IMR-90 (cell line): Measurements from ENCODE around the gene TRIM63. TPM values are rescaled to one million over a fixed set of nuclear protein-coding genes. Genes with fewer than 3 reads are reported as not detected.

Source experiments
- ATAC-seq: fragments of 200-7000 bp; cut with Tn5 transposase; 2 replicates; pipeline ENCODE4 v1.9.1; 2020; ENCODE audit warnings: low read depth, mild to moderate bottlenecking, moderate library complexity
- BruUV-seq: library from RNA; stranded (reverse); fragments of 400-500 nt; replicated peaks from 2 replicates; lab custom pipeline; 2021; lab: Mats Ljungman, UMichigan
- CTCF ChIA-PET: fragments of 300-600 bp; formaldehyde crosslinking; extraction: SDS; loops from one replicate; lab custom pipeline; 2021; ENCODE audit warnings: antibody characterized with exemption; lab: Yijun Ruan, JAX
- POLR2A ChIA-PET: fragments of 300-600 bp; sonication (Branson Sonifier 250); formaldehyde crosslinking; loops from one replicate; lab custom pipeline; 2022; ENCODE audit warnings: antibody characterized with exemption; ENCODE audit not compliant: unreplicated experiment; lab: Charles Lee
- DNase-seq: peaks from one replicate; pipeline ENCODE4 v3.0.0; 2013
- H2AFZ ChIP-seq: replicated peaks from 2 replicates; pipeline ENCODE3; 2013; ENCODE audit warnings: low read length, mild to moderate bottlenecking; ENCODE audit not compliant: poor library complexity
- H2AK5ac ChIP-seq: 2 replicates; pipeline ENCODE4 v1.6.1; 2013; ENCODE audit warnings: low read depth, low read length, inconsistent platforms
- H2AK9ac ChIP-seq: replicated peaks from 2 replicates; pipeline ENCODE3; 2013; ENCODE audit warnings: mild to moderate bottlenecking, low read depth, low read length, moderate library complexity; ENCODE audit not compliant: poor library complexity
- H2BK120ac ChIP-seq: 2 replicates; pipeline ENCODE4 v1.6.1; 2013; ENCODE audit warnings: low read depth, low read length, inconsistent platforms
- H2BK15ac ChIP-seq: 3 replicates; pipeline ENCODE4 v1.6.1; 2013; ENCODE audit warnings: low read depth, low read length, inconsistent platforms
- H2BK20ac ChIP-seq: 2 replicates; pipeline ENCODE4 v1.6.1; 2013; ENCODE audit warnings: low read depth, mild to moderate bottlenecking, inconsistent platforms, low read length, moderate library complexity
- H2BK5ac ChIP-seq: 2 replicates; pipeline ENCODE4 v1.6.1; 2013; ENCODE audit warnings: mild to moderate bottlenecking, low read depth, low read length, inconsistent platforms; ENCODE audit not compliant: poor library complexity, severe bottlenecking
- H3K14ac ChIP-seq: replicated peaks from 2 replicates; pipeline ENCODE4 v1.6.1; 2013; ENCODE audit warnings: low read depth, low read length, inconsistent platforms
- H3K18ac ChIP-seq: 2 replicates; pipeline ENCODE4 v1.6.1; 2013; ENCODE audit warnings: low read depth, low read length, control low read depth
- H3K23ac ChIP-seq: 2 replicates; pipeline ENCODE4 v1.6.1; 2013; ENCODE audit warnings: low read depth, low read length, inconsistent platforms
- H3K27ac ChIP-seq: 2 replicates; pipeline ENCODE4 v1.5.1; 2013; ENCODE audit warnings: mild to moderate bottlenecking, control low read depth, low read length; ENCODE audit not compliant: insufficient read depth
- H3K27me3 ChIP-seq: 2 replicates; pipeline ENCODE4 v1.6.1; 2013; ENCODE audit warnings: low read length; ENCODE audit not compliant: control insufficient read depth, insufficient read depth
- H3K36me3 ChIP-seq: 2 replicates; pipeline ENCODE4 v1.6.1; 2013; ENCODE audit warnings: low read length, mixed read lengths; ENCODE audit not compliant: control insufficient read depth, insufficient read depth
- H3K4ac ChIP-seq: 2 replicates; pipeline ENCODE4 v1.6.1; 2013; ENCODE audit warnings: low read depth, low read length, inconsistent platforms
- H3K4me1 ChIP-seq: 2 replicates; pipeline ENCODE4 v1.6.1; 2013; ENCODE audit warnings: low read length, mixed read lengths; ENCODE audit not compliant: control insufficient read depth, insufficient read depth
- H3K4me2 ChIP-seq: 2 replicates; pipeline ENCODE4 v1.6.1; 2013; ENCODE audit warnings: low read depth, mild to moderate bottlenecking, control low read depth, low read length, moderate library complexity
- H3K4me3 ChIP-seq: 2 replicates; pipeline ENCODE4 v1.5.1; 2013; ENCODE audit warnings: low read depth, mild to moderate bottlenecking, control low read depth, low read length, moderate library complexity; ENCODE audit not compliant: insufficient read depth
- H3K56ac ChIP-seq: 2 replicates; pipeline ENCODE4 v1.6.1; 2013; ENCODE audit warnings: low read length, inconsistent platforms; ENCODE audit not compliant: insufficient read depth; ENCODE audit errors: extremely low read depth
- H3K79me1 ChIP-seq, 2 experiments: 2 replicates each; pipeline ENCODE4 v1.6.1; 2013; ENCODE audit warnings: low read length in 2 of 2, inconsistent platforms in 1 of 2, low read depth in 1 of 2
- H3K9ac ChIP-seq: 2 replicates; pipeline ENCODE4 v1.6.1; 2013; ENCODE audit warnings: low read depth, low read length, control low read depth
- H3K9me1 ChIP-seq: 2 replicates; pipeline ENCODE4 v1.6.1; 2013; ENCODE audit warnings: low read length, inconsistent platforms; ENCODE audit not compliant: insufficient read depth
- H3K9me3 ChIP-seq: 2 replicates; pipeline ENCODE4 v1.6.1; 2013; ENCODE audit warnings: low read length; ENCODE audit not compliant: control insufficient read depth, insufficient read depth
- H4K20me1 ChIP-seq: 2 replicates; pipeline ENCODE4 v1.6.1; 2013; ENCODE audit warnings: low read length, inconsistent platforms; ENCODE audit not compliant: insufficient read depth
- H4K5ac ChIP-seq: 2 replicates; pipeline ENCODE4 v1.6.1; 2013; ENCODE audit warnings: mild to moderate bottlenecking, low read depth, low read length, control low read depth
- H4K8ac ChIP-seq, 2 experiments: 2 replicates each; pipeline ENCODE4 v1.6.1; 2013; ENCODE audit warnings: low read depth in 2 of 2, low read length in 2 of 2, control low read depth in 1 of 2, inconsistent platforms in 1 of 2
- H4K91ac ChIP-seq: 2 replicates; pipeline ENCODE4 v1.6.1; 2013; ENCODE audit warnings: low read depth, low read length, inconsistent platforms; ENCODE audit not compliant: insufficient read depth
- FOS ChIP-seq: fragments of 150-350 bp; IDR thresholded peaks from 2 replicates; pipeline ENCODE4 v1.6.1; 2016; ENCODE audit warnings: low read depth, low read length
- MAFK ChIP-seq: IDR thresholded peaks from 2 replicates; pipeline ENCODE4 v1.6.1; 2012; ENCODE audit warnings: low read depth, low read length, improper control_type of control experiment
- MAZ ChIP-seq: IDR thresholded peaks from 2 replicates; pipeline ENCODE4 v1.6.1; 2012; ENCODE audit warnings: low read depth, mild to moderate bottlenecking, low read length, improper control_type of control experiment, moderate library complexity, borderline replicate concordance
- POLR2A ChIP-seq: IDR thresholded peaks from 2 replicates; pipeline ENCODE4 v1.6.1; 2012; ENCODE audit warnings: mild to moderate bottlenecking, low read depth, low read length
- RAD21 ChIP-seq: IDR thresholded peaks from 2 replicates; pipeline ENCODE4 v1.6.1; 2012; ENCODE audit warnings: low read length, improper control_type of control experiment
- RCOR1 ChIP-seq: IDR thresholded peaks from 2 replicates; pipeline ENCODE4 v1.6.1; 2012; ENCODE audit warnings: mild to moderate bottlenecking, low read length, improper control_type of control experiment; ENCODE audit not compliant: insufficient replicate concordance
- RFX5 ChIP-seq: IDR thresholded peaks from 2 replicates; pipeline ENCODE4 v1.8.0; 2012; ENCODE audit warnings: low read depth, mild to moderate bottlenecking, low read length, moderate library complexity
- WGBS, 2 experiments: methylation state at CpG; one replicate each; pipeline versions ENCODE4 v1.1.5 to v1.1.7; 2013; ENCODE audit warnings: missing lambda C conversion rate in 2 of 2; ENCODE audit not compliant: insufficient read length in 1 of 2; ENCODE audit errors: extremely low coverage in 2 of 2; 5-methylcytosine and 5-hydroxymethylcytosine counted together
- dilution Hi-C: fragments of 300-500 bp; cut with HindIII; formaldehyde crosslinking; loops from one replicate; pipeline ENCODE4 v1.14.3; 2018; ENCODE audit warnings: low sequenced_read_pairs; ENCODE audit not compliant: unreplicated experiment
- in situ Hi-C: fragments of 300-500 bp; cut with MboI; formaldehyde crosslinking; loops from 3 replicates; pipeline ENCODE4 v1.14.3; 2019; ENCODE audit warnings: low sequenced_read_pairs, inconsistent platforms, mixed read lengths
- intact Hi-C: fragments of 100-400 bp; cut with micrococcal nuclease; formaldehyde crosslinking; loops from 2 replicates; pipeline ENCODE4 v1.10.0; 2022
- polyA plus RNA-seq, 3 experiments: library from polyadenylated mRNA; depleted of rRNA; stranded (reverse); fragments of >200 nt; gene quantifications; 2 replicates each; pipeline ENCODE4 v1.2.3, GENCODE V29; 2012; ENCODE audit warnings: low replicate concordance in 1 of 3
- total RNA-seq: library from RNA; depleted of rRNA; stranded (reverse); fragments of >200 nt; gene quantifications from 2 replicates; pipeline ENCODE4 v1.2.3, GENCODE V29; 2012
- TF ChIP-seq, protein P1 (sequence below): fragments of 150-350 bp; IDR thresholded peaks from 2 replicates; pipeline ENCODE4 v1.6.1; 2017; ENCODE audit warnings: mild to moderate bottlenecking, antibody characterized with exemption, low read length, low read depth

TRIM63 gene
- total and polyA plus RNA-seq, 2 of the 4 experiments (the other 2 are of a cell fraction) = not detected

DNA sequence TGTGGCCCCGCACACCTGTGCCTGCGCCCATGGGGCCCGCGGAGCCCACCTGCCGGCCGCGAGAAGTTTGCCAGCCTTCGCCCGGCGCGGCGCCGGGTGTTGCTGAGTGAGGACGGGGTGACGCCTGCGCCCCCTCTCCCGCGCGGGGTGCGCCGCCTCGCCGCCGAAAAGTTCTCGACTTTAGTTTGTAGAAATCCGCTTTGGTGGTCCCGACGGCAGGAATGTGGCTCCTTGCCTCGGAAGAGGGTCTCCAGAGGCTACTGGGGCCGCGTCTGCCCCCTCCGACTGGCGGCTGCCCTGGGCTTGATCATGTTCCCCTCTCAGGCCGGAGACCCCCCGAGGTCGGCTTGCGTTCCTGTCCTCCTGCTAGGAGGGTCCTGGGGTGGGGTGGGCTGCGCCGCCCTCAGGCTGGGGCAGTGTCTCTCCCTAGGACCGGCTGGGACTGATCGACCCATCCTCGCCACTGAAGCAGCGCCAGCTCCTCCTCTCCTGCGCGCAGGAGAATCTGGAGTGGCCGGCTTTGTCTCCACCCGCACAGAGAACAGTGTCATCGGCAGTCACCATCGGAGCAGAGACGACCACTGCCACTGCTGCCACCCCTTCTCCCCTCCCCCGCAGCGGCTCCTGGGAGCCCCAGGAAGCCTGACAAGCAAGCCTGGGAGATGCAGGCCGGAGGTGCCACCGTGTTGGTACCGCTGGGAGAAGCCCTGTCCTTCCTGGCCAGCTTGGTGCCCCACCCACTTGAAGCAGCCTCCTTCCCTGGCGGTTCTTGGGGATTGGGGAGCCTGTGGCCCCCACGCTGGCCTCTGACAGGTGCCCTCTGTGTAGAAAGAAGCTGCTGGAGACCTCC is 21.0 kb downstream of the TRIM63 start (continued):
- no peak for TF ChIP-seq MAFK

DNA sequence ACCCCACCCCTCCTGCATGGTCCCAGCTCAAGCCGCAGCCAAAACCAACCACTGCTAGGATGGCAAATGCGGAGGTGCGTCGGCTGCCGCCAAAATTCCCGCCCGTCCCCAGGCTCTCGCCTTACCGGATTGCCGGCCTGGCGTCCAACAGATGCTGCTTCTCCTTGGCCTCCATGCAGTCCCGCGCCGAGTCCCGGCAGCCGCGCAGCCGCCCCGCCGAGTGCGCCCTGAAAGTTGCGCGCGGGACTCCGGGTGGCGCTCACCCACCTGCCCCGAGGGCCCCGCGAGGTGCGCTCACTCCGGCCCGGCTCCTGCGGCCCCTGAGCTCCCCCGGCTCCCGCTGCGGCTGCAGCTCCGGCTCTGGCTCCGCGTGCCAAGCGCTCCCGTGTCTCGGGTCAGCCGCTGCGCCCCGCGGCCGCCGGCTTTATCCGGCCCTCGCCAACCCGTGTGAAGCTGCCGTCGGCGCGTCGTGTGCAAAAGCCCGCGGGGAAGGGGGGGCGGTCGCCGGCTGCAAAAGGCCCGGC is 21.6 kb downstream of the TRIM63 start, which contains the start of gene SLC30A2:
TSS of gene SLC30A2 (minus strand) at position 397 of the 524 bp plus-strand sequence. CDS start at position 175, 222 bp downstream.
- ATAC-seq (peak; percentile 24; the same call in 1 of the 2 replicates), DNase-seq (no peak)
- no peak within 1 kb of the TSS for H2AK5ac ChIP-seq
- TF ChIP-seq POLR2A = no peak
- no peak for TF ChIP-seq RAD21
- TF ChIP-seq FOS = no peak
- TF ChIP-seq, protein P1, sequence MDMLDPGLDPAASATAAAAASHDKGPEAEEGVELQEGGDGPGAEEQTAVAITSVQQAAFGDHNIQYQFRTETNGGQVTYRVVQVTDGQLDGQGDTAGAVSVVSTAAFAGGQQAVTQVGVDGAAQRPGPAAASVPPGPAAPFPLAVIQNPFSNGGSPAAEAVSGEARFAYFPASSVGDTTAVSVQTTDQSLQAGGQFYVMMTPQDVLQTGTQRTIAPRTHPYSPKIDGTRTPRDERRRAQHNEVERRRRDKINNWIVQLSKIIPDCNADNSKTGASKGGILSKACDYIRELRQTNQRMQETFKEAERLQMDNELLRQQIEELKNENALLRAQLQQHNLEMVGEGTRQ = no peak
- no peak for TF ChIP-seq RCOR1
- TF ChIP-seq MAZ = no peak
- TF ChIP-seq MAFK = no peak
- TF ChIP-seq RFX5 = no peak
- H2AK9ac ChIP-seq = no peak within 1 kb of the TSS
- dilution Hi-C loops (no loop called here), in situ Hi-C loops (no loop called here), intact Hi-C loops (no loop called here)
- H3K4me1 ChIP-seq = no peaks in the 10 kb centered on the region
- no peak within 1 kb of the TSS for H3K9ac ChIP-seq
- H4K8ac ChIP-seq = no peak within 1 kb of the TSS
- H3K14ac ChIP-seq = no peak within 1 kb of the TSS
- no peak within 1 kb of the TSS for H4K5ac ChIP-seq
- 0% methylated on average over 32 of the region's 62 CpGs; no CpG with 5 or more reads in 1 of the 2 experiments for WGBS, 2 experiments
- CTCF ChIA-PET = interaction anchor here (1.0 kb wide), 1 partner anchor 10 kb away, joined by 4 read pairs; no protein-coding TSS in a partner anchor
- no peaks in the 10 kb centered on the region; the same call in 1 of the 2 replicates for H3K9me3 ChIP-seq
- H2BK120ac ChIP-seq = no peak within 1 kb of the TSS
- BruUV-seq = no TSS peak
- H2BK5ac ChIP-seq = no peak within 1 kb of the TSS
- H2BK15ac ChIP-seq = no peak within 1 kb of the TSS
- no peaks in the 10 kb centered on the region for H4K20me1 ChIP-seq
- H3K4ac ChIP-seq = no peak within 1 kb of the TSS
- H3K27me3 ChIP-seq = peaks cover 85% of the 10 kb centered on the region
- no peak within 1 kb of the TSS for H2BK20ac ChIP-seq
- H3K79me1 ChIP-seq = no peaks in the 10 kb centered on the region
- no peak within 1 kb of the TSS for H4K91ac ChIP-seq
- H3K18ac ChIP-seq = no peak within 1 kb of the TSS
- no peak within 1 kb of the TSS for H2AFZ ChIP-seq
- no peak within 1 kb of the TSS for H3K27ac ChIP-seq
- no peak within 1 kb of the TSS for H3K23ac ChIP-seq
- no peaks in the 10 kb centered on the region for H3K9me1 ChIP-seq
- POLR2A ChIA-PET = no interaction called here
- no peak within 1 kb of the TSS for H3K56ac ChIP-seq
- H3K36me3 ChIP-seq = no peaks in the 10 kb centered on the region
- no peak within 1 kb of the TSS for H3K4me3 ChIP-seq
- no peak within 1 kb of the TSS for H3K4me2 ChIP-seq
